Skeletal muscle tissue (tissue), 4 donors: ENCODE data around the gene INPP1. TPM values are rescaled to one million over a fixed set of nuclear protein-coding genes. Genes with fewer than 3 reads are reported as not detected.

Experiments
- H3K27ac ChIP-seq: one replicate; pipeline ENCODE4 v1.7.0; 2013; ENCODE audit warnings: mild to moderate bottlenecking, low read depth, low read length, inconsistent platforms
- H3K27me3 ChIP-seq, 3 donors: one replicate each; pipeline ENCODE4 v1.7.0; 2013; ENCODE audit warnings: low read length in 3 of 3; ENCODE audit not compliant: control insufficient read depth in 3 of 3, insufficient read depth in 3 of 3
- H3K36me3 ChIP-seq, 3 donors: one replicate each; pipeline ENCODE4 v1.7.0; 2013; ENCODE audit warnings: low read length in 3 of 3; ENCODE audit not compliant: control insufficient read depth in 3 of 3, insufficient read depth in 3 of 3
- H3K4me1 ChIP-seq, 3 donors: one replicate each; pipeline ENCODE4 v1.7.0; 2013; ENCODE audit warnings: low read length in 3 of 3, mild to moderate bottlenecking in 3 of 3; ENCODE audit not compliant: control insufficient read depth in 3 of 3, insufficient read depth in 3 of 3
- H3K4me3 ChIP-seq, 3 donors: one replicate each; pipeline ENCODE4 v1.7.0; 2013; ENCODE audit warnings: low read length in 3 of 3
- H3K9ac ChIP-seq, 3 donors: one replicate each; pipeline ENCODE4 v1.7.0; 2013; ENCODE audit warnings: low read length in 3 of 3, mild to moderate bottlenecking in 3 of 3, moderate library complexity in 2 of 3, low read depth in 1 of 3
- H3K9me3 ChIP-seq, 3 donors: one replicate each; pipeline ENCODE4 v1.7.0; 2013; ENCODE audit warnings: low read length in 3 of 3; ENCODE audit not compliant: control insufficient read depth in 3 of 3
- total RNA-seq: library from RNA; depleted of rRNA; stranded (reverse); fragments of >200 nt; gene quantifications from one replicate; pipeline ENCODE4 v1.2.3, GENCODE V29; 2014
- donor health status: Osteomylitis.

INPP1 gene
- total RNA-seq, 1 donor from 2014 or later, result 8.4 TPM

DNA sequence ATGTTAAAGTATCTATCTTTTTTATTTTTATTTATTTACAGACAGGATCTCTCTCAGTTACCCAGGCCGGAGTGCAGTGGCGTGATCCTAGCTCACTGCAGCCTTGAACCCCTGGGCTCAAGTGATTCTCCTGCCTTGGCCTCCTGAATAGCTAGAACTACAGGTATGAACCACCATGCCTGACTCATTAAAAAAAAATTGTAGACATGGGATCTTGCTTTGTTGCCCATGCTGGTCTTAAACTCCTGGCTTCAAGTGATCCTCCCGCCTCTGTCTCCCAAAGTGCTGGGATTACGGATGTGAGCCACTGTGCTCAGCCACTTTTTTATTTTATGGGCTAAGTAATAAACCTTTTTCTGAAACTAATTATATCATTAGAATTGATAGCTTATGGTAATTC, 71.9 kb downstream of the INPP1 start:
- Histone ChIP-seq H3K27ac (no peak overlapping the region), H3K36me3 (no peaks in the 10 kb centered on the region), H3K9ac (no peak overlapping the region), H3K27me3 (no peaks in the 10 kb centered on the region), H3K9me3 (no peaks in the 10 kb centered on the region), H3K4me1 (no peaks in the 10 kb centered on the region), H3K4me3 (no peak overlapping the region)

DNA sequence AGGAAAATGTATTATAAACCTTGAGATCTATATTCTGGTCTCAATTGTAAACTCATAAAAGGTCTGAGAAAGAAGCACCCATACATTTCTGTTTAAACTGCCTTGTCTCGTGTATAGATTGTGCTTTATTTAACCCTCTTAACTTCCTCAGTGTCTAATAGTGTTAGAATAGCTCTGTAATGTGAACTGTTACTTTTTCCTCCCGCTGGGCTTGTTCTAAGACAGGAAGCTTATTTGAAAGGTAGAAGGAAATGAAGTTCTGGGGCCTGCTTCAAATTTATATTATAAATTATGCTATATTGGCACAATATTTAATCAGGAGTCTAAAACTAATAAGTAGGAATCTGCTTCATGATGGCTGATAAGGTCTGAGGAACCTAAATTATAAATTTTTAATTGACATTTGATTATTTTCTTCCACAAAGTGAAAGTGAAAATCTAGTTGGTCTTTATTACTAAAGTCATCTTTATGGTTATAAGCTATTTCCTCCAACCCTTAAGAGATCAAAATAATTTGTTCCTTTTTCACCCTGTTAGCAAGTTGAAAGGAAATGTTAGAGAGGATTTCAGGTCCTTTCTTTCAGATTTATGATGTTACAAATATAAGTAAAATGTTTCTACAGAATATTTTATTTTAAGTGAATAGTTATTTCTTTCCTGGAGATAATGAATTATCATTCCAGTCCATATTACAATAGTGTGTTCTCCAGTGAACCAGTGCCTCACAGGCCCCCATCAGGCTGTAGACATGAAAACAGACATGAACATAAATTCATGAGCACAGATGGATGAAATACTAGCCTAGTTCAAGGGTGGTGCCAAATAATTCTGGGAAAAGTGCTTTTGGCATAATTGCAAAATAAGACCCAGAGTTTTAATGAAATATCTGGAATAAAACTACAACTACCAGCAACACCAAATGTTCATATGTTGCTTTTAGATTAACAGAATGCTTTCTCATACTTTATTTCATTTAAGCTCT, 72.7 kb downstream of the INPP1 start:
- H3K27ac ChIP-seq, result no peak overlapping the region

DNA sequence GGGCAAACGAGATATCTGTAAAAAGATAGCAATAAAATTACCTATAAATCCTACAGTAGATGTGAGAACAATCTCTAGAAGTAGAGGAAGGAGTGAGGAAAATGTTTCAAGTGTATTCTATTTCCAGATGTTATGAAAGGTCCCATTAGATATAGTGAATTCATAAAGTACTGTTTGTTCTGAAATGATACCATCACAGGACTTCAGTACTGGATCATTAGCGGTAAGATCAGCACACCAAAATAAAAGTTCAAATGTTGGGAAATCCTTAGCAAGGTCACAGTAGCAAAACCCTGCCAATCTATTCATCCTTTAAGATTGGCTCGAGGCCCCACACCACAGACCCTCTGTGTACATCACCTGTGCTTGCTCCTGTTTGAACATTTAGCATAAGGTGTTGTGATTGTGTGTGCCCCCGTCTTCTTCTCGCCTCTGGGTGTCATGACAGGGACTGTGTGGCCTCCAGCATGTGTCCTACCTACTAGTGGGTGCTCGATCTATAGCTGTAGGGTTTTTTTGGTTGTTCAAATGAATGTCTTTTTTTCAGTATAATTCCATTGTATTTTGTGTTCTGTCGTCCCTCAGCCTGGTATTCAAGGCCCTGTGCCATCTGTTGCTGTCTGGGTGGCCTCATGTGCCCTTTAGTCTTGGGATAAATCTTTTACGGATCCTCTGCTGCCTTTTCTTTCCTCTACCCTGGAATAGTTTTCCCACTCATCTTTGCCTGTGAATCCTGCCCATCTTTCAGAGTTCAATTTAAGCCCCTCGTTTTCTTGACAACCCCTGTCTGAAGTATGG, 73.9 kb downstream of the INPP1 start:
- H3K4me3 ChIP-seq, result no peak overlapping the region
- no peaks in the 10 kb centered on the region for H3K9me3 ChIP-seq
- no peaks in the 10 kb centered on the region for H3K4me1 ChIP-seq
- no peaks in the 10 kb centered on the region for H3K27me3 ChIP-seq
- H3K36me3 ChIP-seq, result no peaks in the 10 kb centered on the region
- no peak overlapping the region for H3K27ac ChIP-seq
- H3K9ac ChIP-seq, result no peak overlapping the region

More for the DNA sequence above, 72.7 kb downstream of the INPP1 start:
- Histone ChIP-seq H3K4me1 (no peaks in the 10 kb centered on the region), H3K27me3 (no peaks in the 10 kb centered on the region), H3K9ac (no peak overlapping the region), H3K4me3 (no peak overlapping the region), H3K9me3 (no peaks in the 10 kb centered on the region), H3K36me3 (no peaks in the 10 kb centered on the region)

DNA sequence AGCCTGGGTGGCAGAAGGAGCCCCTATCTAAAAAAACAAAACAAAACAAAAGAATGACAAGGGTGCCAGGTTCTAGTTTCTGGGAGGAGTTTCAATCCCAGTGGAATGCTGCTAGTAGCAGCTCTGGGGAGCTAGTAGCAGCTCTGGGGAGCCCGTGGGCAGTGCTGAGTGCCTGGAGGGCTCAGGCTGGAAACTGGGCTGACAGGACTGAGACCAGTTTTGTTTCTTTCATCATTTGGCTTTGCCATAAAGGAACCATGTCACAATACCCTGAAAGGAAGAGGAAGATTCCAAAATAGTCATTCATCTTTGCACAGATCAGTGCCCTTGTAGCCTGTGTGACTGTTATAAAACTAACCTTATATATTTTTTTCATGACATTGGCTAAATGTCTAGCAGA, 75.3 kb downstream of the INPP1 start:
- no peaks in the 10 kb centered on the region for H3K27me3 ChIP-seq
- no peak overlapping the region for H3K4me3 ChIP-seq
- no peak overlapping the region for H3K9ac ChIP-seq
- no peaks in the 10 kb centered on the region for H3K9me3 ChIP-seq
- H3K4me1 ChIP-seq, result no peaks in the 10 kb centered on the region
- H3K36me3 ChIP-seq, result no peaks in the 10 kb centered on the region
- no peak overlapping the region for H3K27ac ChIP-seq

DNA sequence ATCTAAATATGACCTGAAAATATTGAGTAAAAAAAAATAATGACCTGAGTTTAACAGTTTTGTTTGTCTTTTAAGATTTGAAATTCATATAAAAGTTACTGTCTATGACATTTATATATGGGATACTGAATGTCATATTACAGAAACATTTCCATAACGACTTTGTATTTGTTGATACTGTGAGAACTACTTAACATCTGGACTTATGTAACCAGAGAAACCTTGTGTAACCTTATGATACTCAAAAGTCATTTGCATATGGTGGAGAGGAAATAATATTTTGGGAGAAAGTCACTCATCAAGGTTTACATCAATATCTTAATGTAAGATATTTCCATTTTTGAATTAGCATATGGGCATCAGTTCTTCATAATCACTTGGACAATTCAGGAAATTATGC, 77.4 kb downstream of the INPP1 start:
- Histone ChIP-seq H3K9me3 (no peaks in the 10 kb centered on the region), H3K4me1 (no peaks in the 10 kb centered on the region), H3K9ac (no peak overlapping the region), H3K36me3 (no peaks in the 10 kb centered on the region), H3K27ac (no peak overlapping the region), H3K4me3 (no peak overlapping the region), H3K27me3 (no peaks in the 10 kb centered on the region)

Other genes starting within 250 kb of the INPP1 start
- 26.1 TPM for gene HIBCH, start 23.8 kb upstream of the INPP1 start, total RNA-seq
- gene MFSD6, start 64.8 kb downstream of the INPP1 start, total RNA-seq, result 8.4 TPM
- 7.8 TPM for gene NEMP2, start 191.1 kb downstream of the INPP1 start, total RNA-seq